ENCODE results near the gene AP3B1. TPM values are rescaled to one million over a fixed set of nuclear protein-coding genes. Genes with fewer than 3 reads are reported as not detected.

Gene AP3B1
- polyA plus RNA-seq, 1 of the 3 experiments (the other 2 are of a cell fraction) = 18.0 TPM

- Histone ChIP-seq H3K4me3 (ENCODE audit: low read depth in 2 of 2, low read length in 1 of 2) (no peak overlapping the region), H3K36me3 (replicated peaks in 1 of 2; ENCODE audit: control insufficient read depth in 1 of 2, insufficient read depth in 2 of 2, low read length in 1 of 2) (peaks cover 10 to 21% of the 10 kb centered on the region in 2 experiments), H2AFZ (ENCODE audit: low read depth) (no peak overlapping the region), H3K79me2 (ENCODE audit: insufficient read depth) (no peaks in the 10 kb centered on the region), H3K4me2 (no peak overlapping the region), H4K20me1 (ENCODE audit: insufficient read depth) (no peaks in the 10 kb centered on the region), H3K4me1 (ENCODE audit: control insufficient read depth in 1 of 2, insufficient read depth in 2 of 2, low read depth in 1 of 2, low read length in 1 of 2) (no peaks in the 10 kb centered on the region), H3K9ac (no peak overlapping the region), H3K9me2 (no peaks in the 10 kb centered on the region), H3F3A (replicated peaks; ENCODE audit: insufficient read depth) (peaks cover 1% of the 10 kb centered on the region), H3K9me3 (no peaks in the 10 kb centered on the region), H3K27ac (ENCODE audit: low read depth in 2 of 2, low read length in 1 of 2) (no peak overlapping the region), H3K27me3 (ENCODE audit: insufficient read depth) (no peaks in the 10 kb centered on the region)
- TF ChIP-seq CTCF (IDR thresholded peaks at IDR 0.05) (no peak), MEF2A (IDR thresholded peaks at IDR 0.05; ENCODE audit: borderline replicate concordance, low read depth) (no peak), RXRA (IDR thresholded peaks at IDR 0.05; ENCODE audit: borderline replicate concordance, low read depth) (no peak), ELF1 (IDR thresholded peaks at IDR 0.05) (no peak)
- ChIA-PET POLR2A (no interaction called here), CTCF (interaction anchor here (0.6 to 0.8 kb wide), 2 partner anchors 11 to 12 kb away, joined by 3 read pairs; no protein-coding TSS in a partner anchor)
- 100% methylated on average over 3 of the region's 3 CpGs for WGBS (ENCODE audit: low lambda C conversion rate)
- DNase-seq = no peak
Measured at GRCh38 chr5:77996943-77997342, 297.6 kb downstream of the AP3B1 start.

- DNase-seq = no peak
- Histone ChIP-seq H3K9me3 (no peaks in the 10 kb centered on the region), H3K36me3 (replicated peaks in 1 of 2; ENCODE audit: control insufficient read depth in 1 of 2, insufficient read depth in 2 of 2, low read length in 1 of 2) (peaks cover 2 to 21% of the 10 kb centered on the region in 2 experiments), H3F3A (replicated peaks; ENCODE audit: insufficient read depth) (peaks cover 6% of the 10 kb centered on the region), H3K4me2 (no peak overlapping the region), H3K79me2 (ENCODE audit: insufficient read depth) (no peaks in the 10 kb centered on the region), H3K4me3 (ENCODE audit: low read depth in 2 of 2, low read length in 1 of 2) (no peak overlapping the region), H3K27ac (ENCODE audit: low read depth in 2 of 2, low read length in 1 of 2) (no peak overlapping the region), H4K20me1 (ENCODE audit: insufficient read depth) (no peaks in the 10 kb centered on the region), H3K9ac (no peak overlapping the region), H3K27me3 (ENCODE audit: insufficient read depth) (no peaks in the 10 kb centered on the region), H3K4me1 (ENCODE audit: control insufficient read depth in 1 of 2, insufficient read depth in 2 of 2, low read depth in 1 of 2, low read length in 1 of 2) (no peaks in the 10 kb centered on the region), H2AFZ (ENCODE audit: low read depth) (no peak overlapping the region), H3K9me2 (no peaks in the 10 kb centered on the region)
- POLR2A ChIA-PET = no interaction called here
- CTCF ChIA-PET = interaction anchor here (0.8 to 1.6 kb wide), 2 partner anchors 10 to 12 kb away, joined by 3 to 4 read pairs; no protein-coding TSS in a partner anchor
- 95% methylated on average over 12 of the region's 12 CpGs for WGBS (ENCODE audit: low lambda C conversion rate)
- TF ChIP-seq CHD2 (IDR thresholded peaks at IDR 0.05; ENCODE audit: low read length, partially characterized antibody) = no peak
- TF ChIP-seq POLR2AphosphoS5 (IDR thresholded peaks at IDR 0.05; ENCODE audit: low read depth, low read length) = no peak
- no peak for TF ChIP-seq CTCF (IDR thresholded peaks at IDR 0.05)
- TF ChIP-seq RXRA (IDR thresholded peaks at IDR 0.05; ENCODE audit: borderline replicate concordance, low read depth) = no peak
- no peak for TF ChIP-seq GABPA (IDR thresholded peaks at IDR 0.05; ENCODE audit: low read depth)
- no peak for TF ChIP-seq FOXJ3 (CRISPR knock-in tag; IDR thresholded peaks at IDR 0.05)
- no peak for TF ChIP-seq MAX (IDR thresholded peaks at IDR 0.05; ENCODE audit: low read depth)
- no peak for TF ChIP-seq RFX5 (IDR thresholded peaks at IDR 0.05; ENCODE audit: low read length)
- no peak for TF ChIP-seq IRF3 (IDR thresholded peaks at IDR 0.05; ENCODE audit: low read depth, low read length)
- no peak for TF ChIP-seq ELF1 (IDR thresholded peaks at IDR 0.05)
- no peak for TF ChIP-seq RCOR1 (IDR thresholded peaks at IDR 0.05; ENCODE audit: low read length)
- TF ChIP-seq JUND (IDR thresholded peaks at IDR 0.05) = no peak
- no peak for TF ChIP-seq USF1 (IDR thresholded peaks at IDR 0.05; ENCODE audit: borderline replicate concordance, low read depth)
- TF ChIP-seq MXI1 (IDR thresholded peaks at IDR 0.05; ENCODE audit: low read depth, low read length) = no peak
- TF ChIP-seq SMC3 (IDR thresholded peaks at IDR 0.05; ENCODE audit: low read depth, low read length) = no peak
- TF ChIP-seq GATA2 (CRISPR knock-in tag; IDR thresholded peaks at IDR 0.05) = no peak
- TF ChIP-seq FOXM1 (IDR thresholded peaks at IDR 0.05; ENCODE audit: low read depth) = no peak
Measured at GRCh38 chr5:77995793-77996409, 298.6 kb downstream of the AP3B1 start.
